ENCODE data around the gene KMT5C.

KMT5C gene

DNA sequence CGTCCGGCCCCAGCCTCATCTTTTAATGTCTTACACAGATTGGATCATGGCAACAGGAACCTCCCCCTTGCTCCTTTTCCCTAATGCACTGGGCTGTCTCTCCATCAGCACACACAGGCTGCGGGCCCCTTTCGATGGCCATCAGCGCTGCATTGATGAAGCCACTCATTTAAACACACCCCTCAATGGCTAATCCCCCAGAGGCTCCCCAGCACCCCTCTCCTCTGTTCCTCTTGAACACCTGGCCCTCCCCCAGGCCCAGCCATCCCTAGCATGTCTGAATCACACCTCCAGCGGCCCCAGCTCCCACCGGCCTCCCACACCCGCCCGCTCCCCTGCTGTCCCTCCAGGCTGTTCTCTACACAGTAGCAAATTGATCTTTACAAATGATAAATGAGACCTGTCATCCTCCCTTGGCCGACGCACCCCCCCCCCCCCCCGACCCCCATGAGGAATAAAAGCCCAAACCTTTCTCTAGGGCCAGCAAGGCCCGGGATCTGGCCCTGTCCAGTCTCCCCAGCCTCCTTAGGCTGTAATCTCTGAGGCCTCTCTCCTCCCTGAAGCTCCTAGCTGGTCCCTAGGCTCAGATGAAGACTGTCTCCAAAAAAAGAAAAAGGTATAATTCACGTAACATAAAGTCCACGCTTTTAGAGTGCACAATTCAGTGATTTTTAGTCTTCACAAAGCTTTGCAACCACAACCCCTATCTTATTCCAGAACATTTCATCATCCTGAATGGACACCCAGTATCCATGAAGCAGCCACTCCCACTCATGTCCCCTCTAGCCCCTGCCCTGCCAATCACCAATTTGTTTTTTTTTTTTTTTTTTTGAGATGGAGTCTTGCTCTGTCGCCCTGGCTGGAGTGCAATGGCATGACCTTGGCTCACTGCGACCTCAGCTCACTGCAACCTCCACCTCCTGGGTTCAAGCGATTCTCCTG lies 53.4 kb downstream of the KMT5C start:
- Histone ChIP-seq H3K4me3 (ENCODE audit: low read depth in 1 of 2, low read length in 2 of 2) (no peak overlapping the region), H3K27ac (ENCODE audit: low read depth, low read length) (no peak overlapping the region), H3K36me3 (ENCODE audit: control insufficient read depth in 1 of 2, insufficient read depth in 2 of 2, low read length in 2 of 2) (peaks cover 28 to 34% of the 10 kb centered on the region in 2 donors), H3K4me1 (ENCODE audit: control insufficient read depth in 1 of 2, insufficient read depth in 2 of 2, low read length in 2 of 2) (peaks cover 13 to 14% of the 10 kb centered on the region in 2 donors), H3K9me3 (ENCODE audit: control insufficient read depth in 1 of 2, low read length in 2 of 2) (no peaks in the 10 kb centered on the region), H3K27me3 (ENCODE audit: control insufficient read depth in 1 of 2, insufficient read depth in 2 of 2, low read length in 2 of 2) (no peaks in the 10 kb centered on the region), H3K9ac (ENCODE audit: low read depth in 1 of 2, low read length in 2 of 2) (no peak overlapping the region)

Measured in duodenal mucosa (tissue), 2 donors.